HL-60 (cell line): ENCODE results near the gene TRIM31.

Experiments
- GABPA ChIP-seq: IDR thresholded peaks from 2 replicates; pipeline ENCODE4 v1.6.1; 2012; ENCODE audit warnings: low read depth
- POLR2AphosphoS5 ChIP-seq: IDR thresholded peaks from 2 replicates; pipeline ENCODE4 v1.6.1; 2012; ENCODE audit warnings: low read depth
- SPI1 ChIP-seq: IDR thresholded peaks from 2 replicates; pipeline ENCODE4 v1.6.1; 2012; ENCODE audit warnings: low read depth, mild to moderate bottlenecking, borderline replicate concordance
- TF ChIP-seq, protein P1 (sequence below): IDR thresholded peaks from 2 replicates; pipeline ENCODE4 v1.6.1; 2012; ENCODE audit warnings: low read depth; ENCODE audit not compliant: insufficient replicate concordance
- TF ChIP-seq, protein P2 (sequence below): IDR thresholded peaks from one replicate; pipeline ENCODE4 v1.5.1; 2011; ENCODE audit warnings: low read length, control low read depth, inconsistent platforms; ENCODE audit not compliant: insufficient read depth

DNA sequence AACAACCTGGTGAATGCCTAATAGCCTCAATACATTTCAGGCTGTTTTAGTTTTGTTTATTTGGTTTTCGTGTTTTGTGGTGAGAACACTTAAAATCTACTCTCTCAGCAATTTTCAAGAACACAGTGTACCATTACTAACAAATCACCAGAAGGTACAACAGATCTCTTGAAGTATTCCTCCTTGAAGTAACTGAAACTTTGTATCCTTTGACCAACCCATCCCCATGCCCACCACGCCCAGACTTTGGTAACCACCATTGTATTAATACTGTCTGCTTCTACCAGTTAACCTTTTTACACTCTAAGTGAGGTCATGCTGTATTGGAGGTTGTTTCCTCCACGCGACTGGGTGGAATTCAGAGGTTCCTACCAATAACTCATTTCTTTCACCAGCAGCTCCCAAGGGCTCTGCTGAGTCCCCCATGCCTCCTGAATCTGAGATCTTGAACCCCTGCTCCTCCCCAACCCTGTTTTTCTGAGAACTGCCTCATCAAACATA, 17.3 kb upstream of the TRIM31 start:
- TF ChIP-seq, protein P1, sequence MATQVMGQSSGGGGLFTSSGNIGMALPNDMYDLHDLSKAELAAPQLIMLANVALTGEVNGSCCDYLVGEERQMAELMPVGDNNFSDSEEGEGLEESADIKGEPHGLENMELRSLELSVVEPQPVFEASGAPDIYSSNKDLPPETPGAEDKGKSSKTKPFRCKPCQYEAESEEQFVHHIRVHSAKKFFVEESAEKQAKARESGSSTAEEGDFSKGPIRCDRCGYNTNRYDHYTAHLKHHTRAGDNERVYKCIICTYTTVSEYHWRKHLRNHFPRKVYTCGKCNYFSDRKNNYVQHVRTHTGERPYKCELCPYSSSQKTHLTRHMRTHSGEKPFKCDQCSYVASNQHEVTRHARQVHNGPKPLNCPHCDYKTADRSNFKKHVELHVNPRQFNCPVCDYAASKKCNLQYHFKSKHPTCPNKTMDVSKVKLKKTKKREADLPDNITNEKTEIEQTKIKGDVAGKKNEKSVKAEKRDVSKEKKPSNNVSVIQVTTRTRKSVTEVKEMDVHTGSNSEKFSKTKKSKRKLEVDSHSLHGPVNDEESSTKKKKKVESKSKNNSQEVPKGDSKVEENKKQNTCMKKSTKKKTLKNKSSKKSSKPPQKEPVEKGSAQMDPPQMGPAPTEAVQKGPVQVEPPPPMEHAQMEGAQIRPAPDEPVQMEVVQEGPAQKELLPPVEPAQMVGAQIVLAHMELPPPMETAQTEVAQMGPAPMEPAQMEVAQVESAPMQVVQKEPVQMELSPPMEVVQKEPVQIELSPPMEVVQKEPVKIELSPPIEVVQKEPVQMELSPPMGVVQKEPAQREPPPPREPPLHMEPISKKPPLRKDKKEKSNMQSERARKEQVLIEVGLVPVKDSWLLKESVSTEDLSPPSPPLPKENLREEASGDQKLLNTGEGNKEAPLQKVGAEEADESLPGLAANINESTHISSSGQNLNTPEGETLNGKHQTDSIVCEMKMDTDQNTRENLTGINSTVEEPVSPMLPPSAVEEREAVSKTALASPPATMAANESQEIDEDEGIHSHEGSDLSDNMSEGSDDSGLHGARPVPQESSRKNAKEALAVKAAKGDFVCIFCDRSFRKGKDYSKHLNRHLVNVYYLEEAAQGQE = no peak
- TF ChIP-seq, protein P2, sequence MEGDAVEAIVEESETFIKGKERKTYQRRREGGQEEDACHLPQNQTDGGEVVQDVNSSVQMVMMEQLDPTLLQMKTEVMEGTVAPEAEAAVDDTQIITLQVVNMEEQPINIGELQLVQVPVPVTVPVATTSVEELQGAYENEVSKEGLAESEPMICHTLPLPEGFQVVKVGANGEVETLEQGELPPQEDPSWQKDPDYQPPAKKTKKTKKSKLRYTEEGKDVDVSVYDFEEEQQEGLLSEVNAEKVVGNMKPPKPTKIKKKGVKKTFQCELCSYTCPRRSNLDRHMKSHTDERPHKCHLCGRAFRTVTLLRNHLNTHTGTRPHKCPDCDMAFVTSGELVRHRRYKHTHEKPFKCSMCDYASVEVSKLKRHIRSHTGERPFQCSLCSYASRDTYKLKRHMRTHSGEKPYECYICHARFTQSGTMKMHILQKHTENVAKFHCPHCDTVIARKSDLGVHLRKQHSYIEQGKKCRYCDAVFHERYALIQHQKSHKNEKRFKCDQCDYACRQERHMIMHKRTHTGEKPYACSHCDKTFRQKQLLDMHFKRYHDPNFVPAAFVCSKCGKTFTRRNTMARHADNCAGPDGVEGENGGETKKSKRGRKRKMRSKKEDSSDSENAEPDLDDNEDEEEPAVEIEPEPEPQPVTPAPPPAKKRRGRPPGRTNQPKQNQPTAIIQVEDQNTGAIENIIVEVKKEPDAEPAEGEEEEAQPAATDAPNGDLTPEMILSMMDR = no peak
- TF ChIP-seq GABPA = no peak
- TF ChIP-seq POLR2AphosphoS5 = no peak
- no peak for TF ChIP-seq SPI1
